D341Med (cell line): ENCODE data around the gene KCNIP4.

Experiments used
- DNase-seq: peaks from one replicate; pipeline ENCODE4 v3.0.0; 2012; ENCODE audit warnings: low spot score

Gene KCNIP4

DNA sequence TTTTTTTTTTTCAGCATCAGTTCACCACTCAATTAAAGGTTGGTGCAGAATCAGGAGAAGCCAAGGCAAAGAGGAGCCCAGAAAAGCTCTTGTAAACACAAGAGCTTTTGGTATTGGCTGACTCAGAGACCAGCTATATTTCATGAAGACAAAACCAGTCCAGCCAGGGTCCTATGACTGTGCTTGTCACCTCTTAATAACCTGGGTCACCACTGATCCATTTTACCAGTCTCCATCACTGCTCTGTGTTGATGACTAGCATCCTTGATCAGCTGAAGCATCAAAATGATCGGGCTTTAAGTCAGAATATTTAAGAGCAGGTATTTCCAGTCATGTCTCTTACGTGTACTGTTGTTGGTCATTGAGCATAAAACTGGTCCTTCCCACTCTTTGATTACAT is 1010.4 kb downstream of the KCNIP4 start:
- no peak for DNase-seq

DNA sequence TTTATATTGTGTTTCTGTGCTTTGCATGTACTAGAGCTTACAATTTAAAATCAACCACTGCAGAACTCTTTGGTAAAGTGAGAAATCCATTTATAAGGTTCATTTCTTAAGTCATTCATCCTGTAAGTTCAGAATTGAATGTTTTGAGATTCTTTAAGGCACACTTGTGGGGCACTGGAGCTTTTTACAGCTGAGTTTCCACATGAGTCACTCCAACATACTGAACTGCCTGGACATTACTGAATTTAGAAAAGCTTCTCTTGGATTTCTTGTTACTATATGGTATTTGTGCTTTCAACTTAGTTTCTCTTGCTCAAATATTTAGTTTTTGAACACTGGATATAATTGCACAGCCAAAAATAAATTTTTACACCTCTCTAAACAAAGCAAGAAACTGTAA is 1022.0 kb downstream of the KCNIP4 start:
- no peak for DNase-seq

DNA sequence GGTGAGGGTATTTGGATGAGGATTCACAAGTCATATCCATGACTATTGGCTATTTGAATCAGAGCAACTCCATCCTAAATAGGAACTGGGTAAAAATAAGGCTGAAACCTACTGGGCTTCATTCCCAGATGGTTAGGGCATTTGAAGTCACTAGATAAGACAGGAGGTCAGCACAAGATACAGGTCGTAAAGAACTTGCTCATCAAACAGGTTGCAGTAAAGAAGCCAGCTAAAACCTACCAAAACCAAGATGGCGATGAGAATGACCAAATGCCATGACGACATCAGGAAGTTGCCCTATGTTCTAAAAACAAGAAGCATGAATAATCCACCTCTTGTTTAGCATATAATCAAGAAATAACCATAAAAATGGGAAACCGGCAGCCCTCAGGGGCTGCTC is 1023.4 kb downstream of the KCNIP4 start:
- no peak for DNase-seq

DNA sequence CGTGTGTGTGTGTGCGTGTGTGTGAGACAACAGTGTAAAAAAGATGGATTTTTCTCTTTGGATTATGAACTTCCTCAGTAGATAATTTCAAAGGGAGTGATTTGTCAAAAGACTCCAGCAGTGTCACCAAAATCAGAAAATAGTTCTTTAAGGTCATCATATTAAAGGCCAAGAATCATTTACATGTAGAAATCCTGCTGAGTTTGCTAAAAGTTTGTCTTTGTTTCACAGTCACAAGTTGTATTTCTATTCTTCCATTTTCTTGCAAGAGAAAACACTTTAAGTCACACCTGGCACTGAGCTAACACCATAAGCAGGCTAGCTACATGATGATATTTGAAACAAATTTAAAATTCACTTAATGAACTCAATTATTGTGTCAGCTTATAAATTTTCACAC is 1025.6 kb downstream of the KCNIP4 start:
- no peak for DNase-seq

DNA sequence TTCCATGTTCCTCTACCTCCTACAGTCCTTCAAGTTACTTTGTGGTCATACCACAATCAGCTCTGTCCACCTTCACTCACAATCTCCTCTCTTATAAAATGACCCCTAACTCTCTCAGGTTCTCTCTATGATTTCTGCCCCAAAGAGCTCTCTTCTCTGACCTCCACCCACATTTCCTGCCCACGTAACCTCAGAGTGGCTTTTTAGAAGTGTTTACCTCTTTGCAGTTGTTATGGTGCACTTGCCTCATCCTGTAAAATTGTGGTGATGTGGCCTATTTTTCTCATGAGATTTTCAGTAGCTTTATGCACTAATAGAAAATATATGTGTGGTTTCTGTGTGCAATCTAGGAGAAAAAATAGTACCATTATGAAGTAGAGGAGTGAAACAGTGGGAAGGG is 1032.5 kb downstream of the KCNIP4 start:
- DNase-seq, result no peak

DNA sequence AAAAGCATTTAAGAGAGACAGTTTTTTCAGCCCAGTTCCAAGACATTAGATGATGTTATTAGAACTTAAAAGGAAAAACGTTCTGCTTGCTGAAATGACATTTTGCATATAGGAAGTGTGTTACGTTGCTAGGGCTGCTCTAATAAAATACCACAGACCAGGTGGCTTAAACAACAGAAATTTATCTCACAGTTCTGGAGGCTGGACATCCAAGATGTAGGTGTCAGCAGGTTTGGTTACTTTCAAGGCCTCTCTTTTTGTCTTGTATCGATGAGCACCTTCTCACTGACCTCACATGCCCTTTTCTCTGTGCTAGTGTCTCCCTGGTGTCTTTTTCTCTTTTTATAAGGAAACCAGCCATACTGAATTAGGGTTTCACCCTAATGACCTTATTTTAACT is 1043.6 kb downstream of the KCNIP4 start:
- DNase-seq, result no peak

DNA sequence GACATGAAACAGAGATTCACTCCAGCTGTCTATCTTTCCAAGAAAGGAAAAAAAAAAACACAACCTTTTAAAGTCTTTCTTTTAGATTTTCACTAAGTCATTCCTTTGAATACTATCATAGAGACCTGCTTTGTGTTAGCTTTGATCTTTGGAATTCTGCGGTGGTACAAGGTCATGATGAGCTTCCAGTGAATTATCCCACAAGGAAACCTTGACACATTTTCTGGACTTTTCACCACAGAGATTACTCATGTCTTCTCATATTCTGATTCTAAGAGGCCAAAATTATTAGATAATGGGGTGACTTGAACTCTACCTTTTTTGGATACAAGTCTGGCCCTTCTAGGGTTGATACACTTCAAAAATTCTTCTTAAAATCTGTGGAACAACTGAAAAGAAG is 1046.7 kb downstream of the KCNIP4 start:
- DNase-seq, result no peak

DNA sequence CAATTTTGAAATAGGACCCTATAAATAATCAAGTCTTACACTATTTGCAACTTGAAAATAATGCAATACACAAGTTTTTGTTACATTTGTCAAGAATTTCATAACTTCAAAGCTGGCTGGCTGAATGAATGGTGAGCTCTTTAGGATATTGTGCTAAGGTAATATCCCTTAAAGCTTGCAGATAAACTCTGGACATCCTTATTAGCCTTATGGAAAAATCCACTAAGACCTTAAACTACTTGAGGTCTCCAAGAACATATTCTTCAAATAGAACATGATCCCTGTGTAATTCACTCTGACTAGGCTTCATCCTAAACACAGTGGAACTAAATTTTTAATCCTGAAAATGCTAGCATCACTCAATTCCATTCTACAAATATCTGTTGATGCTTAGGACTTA is 1049.0 kb downstream of the KCNIP4 start:
- DNase-seq, result no peak

DNA sequence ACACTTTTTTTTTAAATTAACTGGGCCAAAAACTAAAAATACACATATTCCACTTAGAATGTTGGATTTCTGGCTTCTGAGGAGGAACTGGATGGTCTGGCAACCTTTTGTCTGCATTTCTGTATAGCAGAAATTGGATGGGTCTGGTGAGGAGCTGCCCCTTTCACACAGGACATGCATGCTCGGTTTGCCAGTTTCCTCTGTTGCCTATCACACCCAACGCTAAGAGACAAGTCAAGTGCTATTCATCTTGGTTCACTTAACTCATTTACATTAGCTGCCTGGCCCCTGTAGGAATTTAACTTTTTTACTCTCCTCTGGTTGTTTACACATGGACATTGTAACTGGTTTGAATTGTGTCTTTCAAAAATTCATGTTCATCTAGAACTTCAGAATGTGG is 1052.6 kb downstream of the KCNIP4 start:
- DNase-seq, result no peak

DNA sequence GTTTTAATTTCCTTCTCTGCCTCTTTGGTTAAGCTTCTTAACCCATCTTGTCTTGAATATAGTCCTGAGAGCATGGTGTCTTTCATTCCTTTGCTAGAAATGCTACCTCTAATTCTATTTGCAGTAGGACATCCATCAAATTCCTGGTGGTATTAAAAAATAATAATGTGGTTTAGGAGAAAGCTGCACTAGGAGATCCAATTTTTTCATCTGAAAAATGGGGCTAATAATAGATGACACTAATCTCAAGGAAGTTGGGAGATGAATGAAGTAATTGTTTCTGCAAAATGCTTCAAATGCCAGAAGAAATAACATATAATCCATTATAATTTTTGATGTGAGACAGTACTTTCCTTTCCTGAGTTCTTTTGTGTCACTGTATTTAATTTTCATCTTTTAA is 1053.4 kb downstream of the KCNIP4 start:
- DNase-seq, result no peak

DNA sequence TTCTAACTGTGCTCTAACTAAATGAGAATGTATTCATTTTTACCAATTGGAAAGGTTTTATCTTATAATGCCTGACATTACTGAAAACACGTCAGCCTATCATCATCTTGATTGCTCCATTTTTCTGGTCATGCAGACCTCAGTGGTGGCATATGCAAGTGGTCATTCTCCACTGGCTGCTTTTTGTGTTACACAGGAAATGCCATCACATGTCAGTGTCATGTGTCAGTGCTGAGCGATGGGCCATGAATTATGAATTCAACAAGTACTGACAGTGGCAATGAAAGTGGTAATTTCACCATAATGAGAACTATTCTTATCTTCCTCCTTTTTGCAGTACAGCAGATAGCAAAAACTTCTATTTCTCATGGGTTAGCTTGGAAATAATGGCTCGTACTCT is 1057.8 kb downstream of the KCNIP4 start:
- DNase-seq, result no peak

DNA sequence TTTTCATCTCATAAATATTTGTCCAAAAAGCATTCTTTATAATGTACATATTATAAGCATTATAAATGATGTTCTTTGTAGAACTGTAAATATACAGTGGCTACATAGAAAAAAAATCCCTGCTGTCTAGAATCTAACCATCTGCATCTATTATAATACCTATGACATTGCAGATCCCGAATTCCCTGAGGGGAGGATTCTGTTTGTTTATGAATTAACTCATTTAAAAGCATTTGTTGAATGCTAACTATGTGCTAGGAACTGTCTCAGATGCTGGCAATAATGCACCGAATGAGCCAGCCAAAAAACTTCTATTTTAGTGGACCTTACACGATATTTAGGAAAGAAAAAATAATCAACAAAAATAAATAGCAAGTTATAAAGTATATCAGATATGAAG is 1058.7 kb downstream of the KCNIP4 start:
- DNase-seq, result no peak

DNA sequence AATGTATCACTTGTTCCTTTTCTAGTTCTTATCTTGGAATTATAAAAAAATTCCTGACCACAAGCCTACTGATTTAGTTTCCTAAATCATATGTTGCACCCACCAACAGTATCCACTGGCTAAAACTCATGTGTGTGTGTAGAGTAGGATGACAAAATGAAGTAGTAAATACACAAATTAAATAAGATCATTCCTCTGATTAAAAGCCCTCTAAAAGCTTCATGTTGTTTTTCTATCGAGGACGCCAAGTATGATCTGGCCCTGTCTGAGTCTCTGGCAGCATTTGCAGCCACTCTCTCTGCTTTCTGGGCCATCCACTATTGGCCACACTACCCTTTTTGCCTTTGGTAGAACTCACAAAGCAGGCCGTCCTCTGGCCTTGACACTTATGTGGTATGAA is 1064.9 kb downstream of the KCNIP4 start:
- DNase-seq, result no peak

DNA sequence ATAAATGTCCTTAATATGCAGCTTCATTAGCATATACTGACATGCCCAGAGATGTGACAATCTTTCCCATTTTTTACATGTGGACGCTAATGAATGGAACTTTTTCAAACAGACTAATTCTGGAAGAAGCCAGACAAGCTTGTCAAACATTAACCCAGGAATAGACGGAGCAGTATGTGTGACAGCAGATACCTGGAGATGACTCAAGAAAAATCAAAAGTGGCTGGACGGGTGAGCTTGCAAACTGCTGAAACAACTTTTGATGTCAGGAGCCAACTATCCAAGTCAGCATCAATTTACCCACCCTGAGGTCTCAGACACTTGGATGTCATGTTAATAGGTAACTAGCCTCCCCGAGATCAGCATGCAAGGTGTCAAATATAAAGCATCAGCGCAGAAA is 1065.3 kb downstream of the KCNIP4 start:
- DNase-seq, result no peak

DNA sequence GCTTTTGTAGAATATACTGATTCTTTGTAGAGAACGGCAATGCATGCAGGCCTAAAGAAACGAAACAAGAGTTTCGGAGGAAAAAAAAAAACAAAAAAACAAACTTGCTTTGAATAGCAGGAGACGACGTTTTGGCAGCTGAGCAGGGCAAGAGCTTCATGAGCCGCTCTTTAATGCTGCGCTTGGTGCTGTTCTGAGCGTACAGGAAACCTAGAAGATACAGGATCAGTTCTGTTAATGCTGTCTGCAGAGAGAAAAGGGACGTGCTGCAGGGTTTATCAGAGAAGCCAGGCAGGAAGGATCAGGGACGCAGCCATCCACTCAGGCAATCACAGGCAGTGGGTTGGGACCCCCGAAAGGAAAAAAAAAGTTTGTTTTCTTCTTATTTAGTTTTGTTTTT is 1066.1 kb downstream of the KCNIP4 start:
- DNase-seq, result no peak

DNA sequence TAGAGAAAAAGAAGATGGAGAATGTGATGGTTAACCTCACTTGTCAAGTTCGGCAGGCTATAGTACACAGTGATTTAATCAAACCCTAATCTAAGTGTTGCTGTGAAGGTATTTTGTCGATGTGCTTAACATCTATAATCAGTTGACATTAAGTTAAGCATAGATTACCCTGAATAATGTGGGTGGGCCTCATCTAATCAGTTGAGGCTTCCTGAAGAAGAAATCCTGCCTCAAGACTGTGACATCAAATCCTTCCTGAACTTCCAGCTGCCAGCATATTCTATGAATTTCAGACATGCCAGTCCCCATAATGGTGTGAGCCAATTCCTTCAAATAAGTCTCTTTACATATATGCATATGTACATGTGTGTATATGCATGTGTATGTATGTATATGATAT is 1066.9 kb downstream of the KCNIP4 start:
- DNase-seq, result no peak

DNA sequence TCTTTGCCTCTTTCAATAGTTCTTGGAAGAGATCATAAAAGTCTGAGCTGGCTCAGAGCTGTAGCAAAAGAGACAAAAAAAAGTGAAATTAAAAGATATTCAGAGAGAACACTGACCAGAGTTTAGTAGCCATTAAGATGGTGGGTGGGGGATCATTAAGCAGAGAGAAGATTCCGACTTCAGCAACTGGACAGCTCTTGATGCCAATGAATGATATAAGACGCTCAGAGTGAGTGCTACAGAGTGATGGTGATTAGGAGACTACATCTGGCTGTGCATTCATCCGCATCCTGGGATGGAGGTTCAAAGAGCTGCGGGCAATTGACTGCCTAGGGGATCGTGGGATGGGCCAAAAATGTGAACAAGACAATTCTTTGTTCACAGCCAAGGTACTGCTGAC is 1069.8 kb downstream of the KCNIP4 start:
- no peak for DNase-seq

DNA sequence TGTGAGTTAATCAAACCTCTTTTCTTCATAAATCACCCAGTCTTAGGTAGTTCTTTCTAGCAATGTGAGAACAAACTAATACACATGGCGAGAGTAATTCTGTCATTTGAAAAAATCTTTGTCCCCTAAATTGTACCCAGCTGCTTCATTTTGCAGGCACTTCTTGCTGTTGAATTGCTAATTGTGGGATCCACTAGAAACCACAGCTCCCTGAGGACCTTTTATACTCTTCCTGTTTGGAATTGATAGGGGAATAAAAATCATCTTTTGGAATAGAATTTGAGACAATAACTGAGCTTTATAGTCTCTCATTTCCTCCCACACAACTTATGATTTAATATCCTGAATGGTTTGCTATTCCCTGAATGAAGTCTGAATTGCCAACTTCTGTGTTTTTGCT is 1078.1 kb downstream of the KCNIP4 start:
- DNase-seq, result no peak

DNA sequence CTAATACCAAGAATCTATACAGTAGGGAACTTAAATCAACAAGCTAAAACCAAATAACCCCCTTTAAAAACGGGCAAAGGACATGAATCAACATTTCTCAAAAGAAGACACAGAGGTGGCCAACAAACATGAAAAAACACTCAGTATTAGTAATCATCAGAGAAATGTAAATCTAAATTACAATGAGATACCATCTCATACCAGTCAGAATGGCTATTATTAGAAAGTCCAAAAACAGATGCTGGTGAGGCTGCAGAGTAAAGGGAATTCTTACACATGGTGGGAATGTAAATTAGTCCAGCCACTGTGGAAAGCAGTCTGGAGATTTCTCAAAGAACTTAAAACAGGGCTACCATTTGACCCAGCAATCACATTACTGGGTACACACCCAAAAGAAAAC is 1080.5 kb downstream of the KCNIP4 start:
- DNase-seq, result no peak

DNA sequence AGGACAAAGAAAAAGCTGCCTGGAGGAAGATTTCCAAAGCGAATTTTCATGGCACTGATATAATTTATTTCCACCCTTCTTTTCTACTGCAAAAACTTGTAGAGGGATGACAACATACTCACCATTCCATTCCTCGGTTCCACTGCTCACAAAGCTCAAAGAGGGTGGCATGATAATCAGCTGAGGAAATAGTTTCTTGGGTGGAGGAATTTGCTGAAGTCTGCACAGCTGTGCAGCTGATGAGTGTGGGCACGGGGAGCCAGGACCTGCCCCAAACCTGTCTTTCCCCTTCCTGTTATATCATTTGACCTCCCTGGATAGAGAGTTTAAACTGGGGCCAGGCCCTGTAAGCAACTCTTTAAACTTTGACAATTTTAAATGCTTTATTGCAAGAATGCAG is 1087.7 kb downstream of the KCNIP4 start:
- DNase-seq, result no peak

DNA sequence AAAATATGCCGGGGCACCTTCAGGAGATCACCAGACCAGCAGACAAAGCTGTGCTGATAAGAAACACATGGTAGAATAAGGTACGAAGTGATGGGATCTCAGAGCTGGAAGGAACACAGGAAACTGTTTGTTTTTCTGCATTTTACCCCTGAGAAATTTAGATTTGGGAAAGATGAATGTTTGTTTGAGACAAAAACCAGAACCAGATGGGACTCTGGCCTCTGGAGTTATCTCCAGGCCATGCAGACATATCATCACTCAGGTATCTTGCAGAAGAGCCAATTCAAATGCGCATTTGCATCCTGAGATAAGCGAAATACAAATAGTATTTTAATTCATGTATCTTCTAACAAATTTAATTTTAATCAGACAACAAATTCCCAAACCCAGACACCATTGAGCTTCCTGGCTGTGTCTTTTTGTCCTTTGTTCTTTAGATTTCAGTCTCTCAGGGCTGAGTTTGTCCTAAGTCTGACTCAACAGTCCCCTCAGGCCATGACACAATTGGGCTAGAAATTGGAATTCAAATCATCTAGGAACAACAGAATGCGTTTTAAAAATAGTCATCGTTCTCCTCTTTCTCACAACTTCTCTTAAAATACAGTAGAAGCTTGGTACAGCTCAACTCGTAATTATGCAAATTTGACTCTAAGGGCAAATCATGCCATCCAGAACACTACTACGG is 1089.3 kb downstream of the KCNIP4 start:
- DNase-seq, result no peak

DNA sequence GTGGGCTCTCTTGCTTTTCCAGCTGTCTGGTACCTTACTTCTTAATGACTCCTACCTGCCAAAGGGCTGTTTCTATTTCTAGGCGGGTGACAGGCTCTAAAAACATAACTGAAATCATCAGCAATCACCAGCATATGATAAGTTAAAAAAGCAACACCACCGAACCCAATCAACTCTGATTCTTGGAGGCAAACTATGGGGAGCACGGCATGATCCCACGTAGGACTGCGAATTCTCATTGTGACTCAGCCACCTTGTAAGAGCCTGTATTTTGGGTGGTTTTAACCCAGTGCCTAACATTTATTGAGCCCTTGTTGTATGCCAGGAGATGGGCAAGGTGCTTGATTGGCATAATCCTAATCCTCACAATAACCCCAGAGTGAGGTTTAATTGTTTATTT is 1091.5 kb downstream of the KCNIP4 start:
- DNase-seq, result no peak

DNA sequence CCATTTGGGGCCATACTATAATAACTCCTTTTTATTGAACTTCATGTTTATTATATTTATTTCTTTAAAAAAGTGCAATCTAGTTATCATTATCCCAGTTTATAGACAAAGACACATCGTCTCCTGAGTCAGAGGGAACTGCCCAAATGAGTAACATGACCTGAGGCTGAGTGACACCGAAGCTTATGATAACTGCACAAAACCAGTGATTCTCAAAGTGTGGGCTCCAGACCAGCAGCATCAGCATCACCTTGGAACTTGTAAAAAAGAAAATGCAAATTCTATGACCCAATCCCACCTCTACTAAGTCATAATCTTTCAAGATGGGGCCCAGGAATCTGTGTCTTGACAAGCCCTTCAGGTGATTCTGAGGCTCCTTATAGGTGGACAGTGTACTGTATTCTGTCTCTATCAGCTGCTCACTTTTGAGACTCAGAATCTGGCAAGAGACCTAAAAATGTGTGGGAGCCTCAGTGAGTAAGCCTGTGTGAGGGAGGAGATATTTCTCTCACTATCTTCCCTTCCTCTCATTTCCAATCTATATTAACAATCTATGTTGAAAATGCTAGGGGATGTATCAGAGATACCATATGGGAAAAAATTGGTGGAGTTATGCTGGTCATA is 1101.3 kb downstream of the KCNIP4 start:
- no peak for DNase-seq

DNA sequence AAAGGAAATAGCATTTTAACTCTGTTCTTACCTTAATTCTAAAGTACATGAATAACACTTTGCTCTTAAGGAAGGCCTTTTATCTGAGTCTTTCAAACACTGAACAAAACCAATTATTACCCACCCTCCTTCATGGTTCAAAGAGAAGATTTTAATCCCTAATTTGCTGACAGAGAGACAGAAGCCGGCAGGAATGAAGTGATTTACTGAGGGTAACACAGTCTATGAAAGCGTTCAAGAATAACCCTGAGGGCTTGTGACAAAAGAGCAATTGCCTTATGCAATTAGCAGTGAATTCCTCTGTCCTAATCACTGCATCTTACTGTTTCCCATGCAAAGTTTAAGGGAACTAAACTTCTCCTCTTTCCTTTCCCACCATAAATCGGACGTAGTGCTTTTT is 1104.3 kb downstream of the KCNIP4 start:
- DNase-seq, result no peak
